Breast epithelium (tissue), 3 donors: ENCODE data around the gene BCORL1.

Source experiments
- POLR2A ChIP-seq: fragments of 450-650 bp; IDR thresholded peaks from one replicate; pipeline ENCODE4 v1.6.1; 2016; ENCODE audit warnings: antibody characterized with exemption, mild to moderate bottlenecking, moderate library complexity
- POLR2AphosphoS5 ChIP-seq, 3 donors: sonication (generic); formaldehyde crosslinking; IDR thresholded peaks; one replicate each; pipeline ENCODE4 v1.6.1; 2017; ENCODE audit warnings: antibody characterized with exemption in 3 of 3
- TF ChIP-seq, protein P1 (sequence below), 3 donors: fragments of 450-650 bp; IDR thresholded peaks; one replicate each; pipeline ENCODE4 v1.5.1; 2016 to 2017; ENCODE audit warnings: antibody characterized with exemption in 3 of 3, mild to moderate bottlenecking in 3 of 3, moderate library complexity in 3 of 3

DNA sequence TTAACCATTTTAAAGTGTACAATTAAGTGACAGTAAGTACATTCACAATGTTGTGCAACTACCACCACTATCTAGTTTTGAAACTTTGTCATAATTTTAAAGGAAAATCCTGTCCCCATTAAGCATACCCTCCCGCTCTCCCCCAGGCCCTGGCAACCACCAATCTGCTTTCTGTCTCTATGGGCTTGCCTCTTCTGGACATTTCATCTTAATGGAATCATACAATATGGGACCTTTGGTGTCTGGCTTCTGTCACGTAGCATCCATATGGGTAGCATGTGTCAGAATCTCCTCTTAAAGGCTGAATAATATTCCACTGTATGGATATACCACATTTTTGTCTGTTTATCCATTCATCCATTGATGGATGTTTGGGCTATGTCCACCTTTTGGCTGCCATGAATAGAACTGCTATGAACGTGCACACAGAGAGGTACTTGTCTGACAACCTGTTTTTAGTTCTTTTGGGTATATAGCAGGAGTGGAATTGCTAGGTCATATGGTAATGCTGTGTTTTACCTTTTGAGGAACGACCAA, 66.3 kb downstream of the BCORL1 start:
- TF ChIP-seq POLR2AphosphoS5 (IDR thresholded peaks at IDR 0.05) (no peak), POLR2A (no peak)
- TF ChIP-seq, protein P1, sequence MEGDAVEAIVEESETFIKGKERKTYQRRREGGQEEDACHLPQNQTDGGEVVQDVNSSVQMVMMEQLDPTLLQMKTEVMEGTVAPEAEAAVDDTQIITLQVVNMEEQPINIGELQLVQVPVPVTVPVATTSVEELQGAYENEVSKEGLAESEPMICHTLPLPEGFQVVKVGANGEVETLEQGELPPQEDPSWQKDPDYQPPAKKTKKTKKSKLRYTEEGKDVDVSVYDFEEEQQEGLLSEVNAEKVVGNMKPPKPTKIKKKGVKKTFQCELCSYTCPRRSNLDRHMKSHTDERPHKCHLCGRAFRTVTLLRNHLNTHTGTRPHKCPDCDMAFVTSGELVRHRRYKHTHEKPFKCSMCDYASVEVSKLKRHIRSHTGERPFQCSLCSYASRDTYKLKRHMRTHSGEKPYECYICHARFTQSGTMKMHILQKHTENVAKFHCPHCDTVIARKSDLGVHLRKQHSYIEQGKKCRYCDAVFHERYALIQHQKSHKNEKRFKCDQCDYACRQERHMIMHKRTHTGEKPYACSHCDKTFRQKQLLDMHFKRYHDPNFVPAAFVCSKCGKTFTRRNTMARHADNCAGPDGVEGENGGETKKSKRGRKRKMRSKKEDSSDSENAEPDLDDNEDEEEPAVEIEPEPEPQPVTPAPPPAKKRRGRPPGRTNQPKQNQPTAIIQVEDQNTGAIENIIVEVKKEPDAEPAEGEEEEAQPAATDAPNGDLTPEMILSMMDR (IDR thresholded peaks at IDR 0.05) = no peak
